Activated CD8-positive, alpha-beta T cell treated with anti-CD3 and anti-CD28 coated beads for 36 hours (primary cell): ENCODE data around the gene OTOA. TPM values are rescaled to one million over a fixed set of nuclear protein-coding genes. Genes with fewer than 3 reads are reported as not detected.

Source experiments
- ATAC-seq: fragments of 200-7000 bp; cut with Tn5 transposase; one replicate; pipeline ENCODE4 v1.10.0; 2021; ENCODE audit warnings: mild to moderate bottlenecking, moderate library complexity
- CTCF ChIA-PET: fragments of 350-600 bp; sonication (Branson Sonifier 250); formaldehyde crosslinking; loops from one replicate; lab custom pipeline; 2021; ENCODE audit warnings: antibody characterized with exemption; lab: Charles Lee
- POLR2A ChIA-PET: fragments of 350-600 bp; sonication (Branson Sonifier 250); formaldehyde crosslinking; loops from one replicate; lab custom pipeline; 2021; ENCODE audit warnings: antibody characterized with exemption; lab: Charles Lee
- DNase-seq: peaks from one replicate; pipeline ENCODE4 v3.0.0-alpha.2; 2020
- H3K27ac Mint-ChIP-seq: one replicate; pipeline ENCODE4 v1.8.0; 2021; ENCODE audit warnings: mild to moderate bottlenecking, mixed read lengths
- H3K27me3 Mint-ChIP-seq: one replicate; pipeline ENCODE4 v1.8.0; 2021; ENCODE audit warnings: mixed read lengths
- H3K36me3 Mint-ChIP-seq: one replicate; pipeline ENCODE4 v1.8.0; 2021; ENCODE audit warnings: low read depth, mixed read lengths
- H3K4me1 Mint-ChIP-seq: one replicate; pipeline ENCODE4 v1.8.0; 2021; ENCODE audit warnings: low read depth, mixed read lengths
- H3K4me3 Mint-ChIP-seq: one replicate; pipeline ENCODE4 v1.8.0; 2021; ENCODE audit warnings: mild to moderate bottlenecking, moderate library complexity, mixed read lengths
- H3K9me3 Mint-ChIP-seq: one replicate; pipeline ENCODE4 v1.8.0; 2021; ENCODE audit warnings: mixed read lengths
- intact Hi-C: fragments of 100-400 bp; cut with micrococcal nuclease; formaldehyde crosslinking; loops from one replicate; pipeline ENCODE4 v1.10.0; 2022
- total RNA-seq, 2 experiments: library from RNA; stranded (reverse); gene quantifications; one replicate each; pipeline ENCODE4 v1.2.3, GENCODE V29; 2021
- TF ChIP-seq, protein P1 (sequence below): fragments of 200-600 bp; IDR thresholded peaks from one replicate; pipeline ENCODE4 v1.8.0; 2022; ENCODE audit warnings: antibody characterized with exemption, mild to moderate bottlenecking

The OTOA gene
- total RNA-seq, 2 experiments from 2014 or later: 0.09 TPM; not detected in 1

DNA sequence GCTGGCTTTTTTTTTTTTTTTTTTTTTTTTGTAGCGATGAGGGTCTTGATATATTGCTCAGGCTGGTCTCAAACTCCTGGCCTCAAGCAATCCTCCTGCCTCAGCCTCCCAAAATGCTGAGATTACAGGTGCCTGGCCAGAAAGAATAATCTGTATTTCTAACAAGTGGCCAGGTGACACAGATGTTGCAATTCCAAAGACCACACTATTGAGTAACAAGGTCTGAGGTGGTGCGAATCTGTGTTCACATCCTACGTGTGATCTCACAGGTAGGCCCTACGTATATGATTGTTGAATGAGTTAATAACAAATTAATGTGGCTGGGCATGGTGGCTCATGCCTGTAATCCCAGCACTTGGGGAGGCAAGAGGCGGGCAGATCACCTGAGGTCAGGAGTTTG is 33.3 kb downstream of the OTOA start:
- no peaks in the 10 kb centered on the region for H3K27me3 Mint-ChIP-seq
- TF ChIP-seq, protein P1, sequence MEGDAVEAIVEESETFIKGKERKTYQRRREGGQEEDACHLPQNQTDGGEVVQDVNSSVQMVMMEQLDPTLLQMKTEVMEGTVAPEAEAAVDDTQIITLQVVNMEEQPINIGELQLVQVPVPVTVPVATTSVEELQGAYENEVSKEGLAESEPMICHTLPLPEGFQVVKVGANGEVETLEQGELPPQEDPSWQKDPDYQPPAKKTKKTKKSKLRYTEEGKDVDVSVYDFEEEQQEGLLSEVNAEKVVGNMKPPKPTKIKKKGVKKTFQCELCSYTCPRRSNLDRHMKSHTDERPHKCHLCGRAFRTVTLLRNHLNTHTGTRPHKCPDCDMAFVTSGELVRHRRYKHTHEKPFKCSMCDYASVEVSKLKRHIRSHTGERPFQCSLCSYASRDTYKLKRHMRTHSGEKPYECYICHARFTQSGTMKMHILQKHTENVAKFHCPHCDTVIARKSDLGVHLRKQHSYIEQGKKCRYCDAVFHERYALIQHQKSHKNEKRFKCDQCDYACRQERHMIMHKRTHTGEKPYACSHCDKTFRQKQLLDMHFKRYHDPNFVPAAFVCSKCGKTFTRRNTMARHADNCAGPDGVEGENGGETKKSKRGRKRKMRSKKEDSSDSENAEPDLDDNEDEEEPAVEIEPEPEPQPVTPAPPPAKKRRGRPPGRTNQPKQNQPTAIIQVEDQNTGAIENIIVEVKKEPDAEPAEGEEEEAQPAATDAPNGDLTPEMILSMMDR: no peak
- ChIA-PET POLR2A (no interaction called here), CTCF (interaction anchor here (2.8 kb wide), 1 partner anchor 12 kb away, joined by 13 read pairs; no protein-coding TSS in a partner anchor)
- no peaks in the 10 kb centered on the region for H3K9me3 Mint-ChIP-seq
- H3K36me3 Mint-ChIP-seq: no peaks in the 10 kb centered on the region
- H3K27ac Mint-ChIP-seq: no peak overlapping the region
- intact Hi-C loops: no loop called here
- H3K4me3 Mint-ChIP-seq: no peak overlapping the region
- ATAC-seq: no peak
- DNase-seq: no peak
- no peaks in the 10 kb centered on the region for H3K4me1 Mint-ChIP-seq

DNA sequence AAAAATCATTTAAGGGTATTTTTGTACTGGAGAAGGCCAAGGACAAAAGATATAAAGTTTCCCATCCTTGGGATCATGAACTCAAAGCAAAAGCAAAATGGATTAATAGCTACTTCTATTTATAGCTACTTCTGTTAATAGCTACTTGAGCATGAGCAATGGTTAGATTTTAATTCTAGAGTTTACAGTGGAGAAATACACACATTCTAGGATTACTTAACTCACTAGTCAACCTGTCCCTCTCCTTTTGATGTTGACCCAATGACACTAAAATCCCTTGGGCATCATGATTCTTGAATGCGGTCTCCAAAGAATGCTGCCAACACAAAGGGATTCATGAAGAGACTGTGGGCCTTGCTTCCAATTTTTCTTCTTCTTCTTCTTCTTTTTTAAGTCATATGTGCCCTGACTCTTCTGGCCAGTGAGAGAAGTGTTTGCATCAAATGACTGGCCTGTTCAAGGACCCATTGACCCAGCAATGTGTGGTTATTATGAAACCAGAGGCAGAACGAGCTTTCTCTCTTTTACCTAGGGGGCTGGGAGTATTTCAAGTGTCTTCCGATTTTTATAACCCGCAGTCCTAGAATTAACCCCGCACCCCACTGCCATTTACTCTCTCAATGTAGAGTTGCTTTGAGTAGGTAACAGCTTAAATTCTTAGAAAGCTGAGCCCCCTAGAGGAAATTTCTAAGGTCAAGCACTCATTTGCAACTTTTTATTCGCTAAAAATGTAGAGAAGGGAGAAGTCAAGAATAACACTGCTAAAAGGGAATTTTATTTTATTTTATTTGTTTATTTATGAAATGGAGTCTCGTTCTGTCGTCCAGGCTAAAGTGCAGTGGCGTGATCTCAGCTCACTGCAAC is 34.6 kb downstream of the OTOA start:
- H3K27me3 Mint-ChIP-seq: no peaks in the 10 kb centered on the region
- no peaks in the 10 kb centered on the region for H3K4me1 Mint-ChIP-seq
- ATAC-seq: no peak
- no peak overlapping the region for H3K27ac Mint-ChIP-seq
- TF ChIP-seq, protein P1: no peak
- no peaks in the 10 kb centered on the region for H3K9me3 Mint-ChIP-seq
- CTCF ChIA-PET: interaction anchor here (1.0 to 1.8 kb wide), 4 partner anchors 10 to 41 kb away, joined by 3 to 11 read pairs (median 6); no protein-coding TSS in a partner anchor
- DNase-seq: no peak
- POLR2A ChIA-PET: interaction anchor here (1.0 kb wide), 1 partner anchor 9 kb away, joined by 3 read pairs; no protein-coding TSS in a partner anchor
- no peak overlapping the region for H3K4me3 Mint-ChIP-seq
- intact Hi-C loops: no loop called here
- no peaks in the 10 kb centered on the region for H3K36me3 Mint-ChIP-seq

DNA sequence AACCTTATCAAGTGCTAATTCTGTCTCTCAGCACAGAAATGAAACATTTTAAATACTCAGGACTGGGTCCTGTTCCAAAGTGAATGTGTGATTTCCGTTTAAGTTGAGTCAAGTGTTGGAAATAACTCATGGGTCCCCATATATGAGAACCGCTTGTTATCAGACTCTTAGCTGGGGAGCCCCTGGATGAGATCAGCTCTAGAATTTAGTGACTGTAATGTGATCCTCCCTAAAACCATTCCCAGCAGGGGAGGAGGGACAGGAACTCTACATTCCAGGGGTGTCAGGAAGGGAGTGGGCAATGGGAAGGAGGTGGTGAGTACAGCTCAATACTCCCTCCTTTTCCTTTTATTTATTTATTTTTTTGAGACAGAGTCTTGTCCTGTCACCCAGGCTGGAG is 37.5 kb downstream of the OTOA start:
- TF ChIP-seq, protein P1: no peak
- no peaks in the 10 kb centered on the region for H3K9me3 Mint-ChIP-seq
- intact Hi-C loops: no loop called here
- ATAC-seq (no peak), DNase-seq (no peak)
- ChIA-PET CTCF (interaction anchor here (2.4 to 12.0 kb wide), 2 partner anchors 17 to 45 kb away, joined by 10 to 133 read pairs; no protein-coding TSS in a partner anchor), POLR2A (no interaction called here)
- no peak overlapping the region for H3K4me3 Mint-ChIP-seq
- no peaks in the 10 kb centered on the region for H3K36me3 Mint-ChIP-seq
- no peaks in the 10 kb centered on the region for H3K27me3 Mint-ChIP-seq
- H3K4me1 Mint-ChIP-seq: no peaks in the 10 kb centered on the region
- H3K27ac Mint-ChIP-seq: no peak overlapping the region

DNA sequence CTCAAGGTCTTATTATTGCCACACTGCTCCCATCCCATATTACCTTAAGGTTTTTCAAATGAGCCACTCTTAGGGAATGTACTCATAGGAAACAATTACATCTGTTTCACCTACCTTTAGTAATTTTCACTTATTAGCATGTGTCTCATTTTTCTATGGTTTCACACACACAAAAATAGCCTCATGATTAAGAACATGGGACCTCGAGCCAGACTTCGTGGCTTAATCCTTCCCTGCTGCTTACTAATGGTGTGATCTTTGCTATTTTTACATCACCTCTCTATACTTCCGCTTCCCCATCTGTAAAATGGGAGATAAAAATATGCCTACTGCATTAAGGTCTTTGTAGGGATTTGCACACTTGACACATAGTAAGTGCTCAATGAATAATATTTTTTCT is 38.5 kb downstream of the OTOA start:
- H3K36me3 Mint-ChIP-seq: no peaks in the 10 kb centered on the region
- ATAC-seq (no peak), DNase-seq (no peak)
- ChIA-PET POLR2A (no interaction called here), CTCF (interaction anchor here (2.4 to 12.0 kb wide), 2 partner anchors 18 to 46 kb away, joined by 10 to 133 read pairs; no protein-coding TSS in a partner anchor)
- TF ChIP-seq, protein P1: no peak
- H3K9me3 Mint-ChIP-seq: no peaks in the 10 kb centered on the region
- intact Hi-C loops: no loop called here
- no peaks in the 10 kb centered on the region for H3K27me3 Mint-ChIP-seq
- H3K4me1 Mint-ChIP-seq: no peaks in the 10 kb centered on the region
- no peak overlapping the region for H3K4me3 Mint-ChIP-seq
- H3K27ac Mint-ChIP-seq: no peak overlapping the region

DNA sequence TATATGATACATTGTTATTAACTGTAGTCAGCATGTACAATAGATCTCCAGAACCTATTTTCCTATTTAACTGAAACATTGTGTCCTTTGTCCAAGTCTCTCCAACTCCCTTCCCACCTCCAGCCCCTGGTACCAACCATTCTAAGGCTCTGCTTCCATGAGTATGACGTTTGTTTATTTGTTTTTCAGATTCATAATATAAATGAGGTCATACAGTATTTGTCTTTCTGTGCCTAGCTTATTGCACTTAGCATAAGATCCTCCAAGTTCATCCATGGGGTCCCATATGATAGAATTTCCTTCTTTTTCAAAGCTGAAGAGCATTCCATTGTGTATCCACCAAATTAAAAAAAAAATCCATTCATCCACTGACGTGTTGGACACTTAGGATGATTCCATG is 39.4 kb downstream of the OTOA start:
- no peaks in the 10 kb centered on the region for H3K27me3 Mint-ChIP-seq
- no peaks in the 10 kb centered on the region for H3K36me3 Mint-ChIP-seq
- no peaks in the 10 kb centered on the region for H3K9me3 Mint-ChIP-seq
- no peak for DNase-seq
- H3K27ac Mint-ChIP-seq: no peak overlapping the region
- TF ChIP-seq, protein P1: no peak
- H3K4me1 Mint-ChIP-seq: no peaks in the 10 kb centered on the region
- no peak overlapping the region for H3K4me3 Mint-ChIP-seq
- ChIA-PET CTCF (interaction anchor here (0.9 to 12.0 kb wide), 4 partner anchors 10 to 374 kb away, joined by 3 to 133 read pairs (median 4); no protein-coding TSS in a partner anchor), POLR2A (no interaction called here)
- intact Hi-C loops: no loop called here
- ATAC-seq: no peak
